Measurements from ENCODE around the gene TMEM259. TPM values are rescaled to one million over a fixed set of nuclear protein-coding genes. Genes with fewer than 3 reads are reported as not detected.

The TMEM259 gene
- total RNA-seq, 6 experiments from 2014 or later = 82.6 to 180 (median 93.2) TPM

GRCh38 chr19:1017115-1017905 is 3.6 kb downstream of the TMEM259 start:
- H3K27ac ChIP-seq = peak overlapping the region in 1 of 3 donors; percentile 33
- peaks cover 0 to 16% (median 5%) of the 10 kb centered on the region in 4 donors for H3K36me3 ChIP-seq
- peaks cover 0 to 40% (median 11%) of the 10 kb centered on the region in 4 donors for H3K4me1 ChIP-seq
- intact Hi-C loops (cut with DNase I) = no loop called here
- DNase-seq = peak in 1 of 3 donors; percentile 35
- no peaks in the 10 kb centered on the region for H3K9me3 ChIP-seq
- ATAC-seq = no peak
- no peaks in the 10 kb centered on the region for H3K27me3 ChIP-seq
- TF ChIP-seq POLR2A (IDR thresholded peaks at IDR 0.05) (no peak), CTCF (IDR thresholded peaks at IDR 0.05) (no peak)
- no peak overlapping the region for H3K4me3 ChIP-seq
- 56% methylated on average over 5 of the region's 24 CpGs for WGBS (ENCODE audit: insufficient coverage, low coverage, low lambda C conversion rate, missing lambda C conversion rate)

DNA sequence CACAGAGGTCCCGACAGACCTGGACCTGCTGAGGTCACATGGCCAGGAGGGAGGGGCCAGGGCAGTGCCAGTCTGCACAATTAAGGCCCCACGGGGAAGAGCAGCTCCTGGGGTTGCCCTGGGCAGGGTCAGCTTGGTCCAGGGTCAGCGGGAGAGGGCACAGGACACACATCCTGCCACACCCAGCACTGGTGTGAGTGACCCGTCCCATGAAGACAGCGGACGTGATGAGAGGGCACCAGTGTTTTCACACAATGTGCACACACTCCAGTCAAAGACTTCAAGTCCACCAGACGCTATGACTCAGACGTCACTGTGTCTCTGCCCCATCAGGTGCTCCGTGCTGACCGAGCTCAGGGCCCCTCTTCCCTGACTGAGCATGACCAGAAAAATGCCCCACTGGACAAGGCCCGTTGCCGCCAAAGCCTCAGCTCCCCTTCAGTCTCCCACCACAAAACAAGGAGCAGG is 4.2 kb downstream of the TMEM259 start:
- TF ChIP-seq CTCF (IDR thresholded peaks at IDR 0.05) (no peak), POLR2A (IDR thresholded peaks at IDR 0.05) (no peak)
- H3K36me3 ChIP-seq = peaks cover 0 to 23% (median 9%) of the 10 kb centered on the region in 4 donors
- H3K27me3 ChIP-seq = no peaks in the 10 kb centered on the region
- 0% methylated on average over 1 of the region's 12 CpGs for WGBS (ENCODE audit: insufficient coverage, low coverage, low lambda C conversion rate, missing lambda C conversion rate)
- H3K4me1 ChIP-seq = peaks cover 0 to 40% (median 11%) of the 10 kb centered on the region in 4 donors
- intact Hi-C loops (cut with DNase I) = no loop called here
- DNase-seq (peak in 2 of 3 donors; percentile 63 to 87), ATAC-seq (peak in 2 of 4 donors; percentile 2 to 15)
- H3K4me3 ChIP-seq = no peak overlapping the region
- no peaks in the 10 kb centered on the region for H3K9me3 ChIP-seq
- peak overlapping the region in 2 of 3 donors; percentile 31 to 47 for H3K27ac ChIP-seq

- H3K9me3 ChIP-seq = no peaks in the 10 kb centered on the region
- ATAC-seq (peak in 1 of 4 donors; percentile 2), DNase-seq (peak in 1 of 3 donors; percentile 23)
- H3K4me1 ChIP-seq = peaks cover 0 to 40% (median 11%) of the 10 kb centered on the region in 4 donors
- TF ChIP-seq POLR2A (IDR thresholded peaks at IDR 0.05) (no peak), CTCF (IDR thresholded peaks at IDR 0.05) (no peak)
- intact Hi-C loops (cut with DNase I) = no loop called here
- H3K27ac ChIP-seq = peak overlapping the region in 2 of 3 donors; percentile 31 to 47
- WGBS (ENCODE audit: insufficient coverage, low coverage, low lambda C conversion rate, missing lambda C conversion rate) = 51% methylated on average over 6 of the region's 31 CpGs
- H3K27me3 ChIP-seq = no peaks in the 10 kb centered on the region
- H3K4me3 ChIP-seq = no peak overlapping the region
- H3K36me3 ChIP-seq = peaks cover 0 to 29% (median 13%) of the 10 kb centered on the region in 4 donors
Measured at GRCh38 chr19:1015782-1016646, 4.9 kb downstream of the TMEM259 start.

GRCh38 chr19:1015061-1015781 is 5.7 kb downstream of the TMEM259 start:
- DNase-seq (peak in 1 of 3 donors; percentile 19), ATAC-seq (no peak)
- TF ChIP-seq POLR2A (IDR thresholded peaks at IDR 0.05) (no peak), CTCF (IDR thresholded peaks at IDR 0.05) (no peak)
- H3K4me1 ChIP-seq = peaks cover 0 to 40% (median 11%) of the 10 kb centered on the region in 4 donors
- no peaks in the 10 kb centered on the region for H3K27me3 ChIP-seq
- peaks cover 0 to 37% (median 16%) of the 10 kb centered on the region in 4 donors for H3K36me3 ChIP-seq
- WGBS (ENCODE audit: insufficient coverage, low coverage, low lambda C conversion rate, missing lambda C conversion rate) = no CpG with 5 or more reads among the region's 29 CpGs
- intact Hi-C loops (cut with DNase I) = no loop called here
- H3K9me3 ChIP-seq = no peaks in the 10 kb centered on the region
- no peak overlapping the region for H3K27ac ChIP-seq
- H3K4me3 ChIP-seq = no peak overlapping the region
